ENCODE measurements around the gene APOB. TPM values are rescaled to one million over a fixed set of nuclear protein-coding genes. Genes with fewer than 3 reads are reported as not detected.

APOB gene
- polyA plus RNA-seq, 1 of the 3 experiments (the other 2 are of a cell fraction), result not detected

- no peak overlapping the region for H3K4me3 ChIP-seq (ENCODE audit: low read depth in 2 of 2, low read length in 1 of 2)
- H3K9ac ChIP-seq, result no peak overlapping the region
- no peaks in the 10 kb centered on the region for H3K4me1 ChIP-seq (ENCODE audit: control insufficient read depth in 1 of 2, insufficient read depth in 2 of 2, low read depth in 1 of 2, low read length in 1 of 2)
- H3K79me2 ChIP-seq (ENCODE audit: insufficient read depth), result no peaks in the 10 kb centered on the region
- H2AFZ ChIP-seq (ENCODE audit: low read depth), result no peak overlapping the region
- H3K9me2 ChIP-seq, result no peaks in the 10 kb centered on the region
- no peak overlapping the region for H3K4me2 ChIP-seq
- H3K36me3 ChIP-seq (replicated peaks in 1 of 2; ENCODE audit: control insufficient read depth in 1 of 2, insufficient read depth in 2 of 2, low read length in 1 of 2), result no peaks in the 10 kb centered on the region
- no peaks in the 10 kb centered on the region for H3F3A ChIP-seq (replicated peaks; ENCODE audit: insufficient read depth)
- POLR2A ChIA-PET, result no interaction called here
- H3K9me3 ChIP-seq, result no peaks in the 10 kb centered on the region
- no peak for DNase-seq
- TF ChIP-seq TEAD4 (IDR thresholded peaks at IDR 0.05; ENCODE audit: borderline replicate concordance, insufficient read depth) (no peak), IRF3 (IDR thresholded peaks at IDR 0.05; ENCODE audit: low read depth, low read length) (no peak), RCOR1 (IDR thresholded peaks at IDR 0.05; ENCODE audit: low read length) (no peak)
- 20% methylated on average over 4 of the region's 4 CpGs for WGBS (ENCODE audit: low lambda C conversion rate)
- H3K27ac ChIP-seq (ENCODE audit: low read depth in 2 of 2, low read length in 1 of 2), result no peak overlapping the region
- no peaks in the 10 kb centered on the region for H4K20me1 ChIP-seq (ENCODE audit: insufficient read depth)
- CTCF ChIA-PET, result interaction anchor here (0.6 to 8.5 kb wide), 8 partner anchors 17 to 1962 kb away, joined by 3 to 51 read pairs (median 5); partner anchors contain the start of gene APOB
- H3K27me3 ChIP-seq (ENCODE audit: insufficient read depth), result no peaks in the 10 kb centered on the region; the same call in 1 of the 2 replicates
These were observed 20.3 kb downstream of the APOB start for GRCh38 chr2:21023419-21024181.

- Histone ChIP-seq H3K4me3 (ENCODE audit: low read depth in 2 of 2, low read length in 1 of 2) (no peak overlapping the region), H3K27me3 (ENCODE audit: insufficient read depth) (no peaks in the 10 kb centered on the region; the same call in 1 of the 2 replicates), H3K27ac (ENCODE audit: low read depth in 2 of 2, low read length in 1 of 2) (no peak overlapping the region), H2AFZ (ENCODE audit: low read depth) (no peak overlapping the region), H3K79me2 (ENCODE audit: insufficient read depth) (no peaks in the 10 kb centered on the region), H3K9ac (no peak overlapping the region), H3F3A (replicated peaks; ENCODE audit: insufficient read depth) (no peaks in the 10 kb centered on the region), H3K36me3 (replicated peaks in 1 of 2; ENCODE audit: control insufficient read depth in 1 of 2, insufficient read depth in 2 of 2, low read length in 1 of 2) (no peaks in the 10 kb centered on the region), H3K9me3 (no peaks in the 10 kb centered on the region), H4K20me1 (ENCODE audit: insufficient read depth) (no peaks in the 10 kb centered on the region), H3K9me2 (no peaks in the 10 kb centered on the region), H3K4me2 (no peak overlapping the region), H3K4me1 (ENCODE audit: control insufficient read depth in 1 of 2, insufficient read depth in 2 of 2, low read depth in 1 of 2, low read length in 1 of 2) (no peaks in the 10 kb centered on the region)
- no peak for TF ChIP-seq TCF12 (IDR thresholded peaks at IDR 0.05)
- TF ChIP-seq FOXJ3 (CRISPR knock-in tag; IDR thresholded peaks at IDR 0.05), result no peak
- no peak for TF ChIP-seq FOSL2 (IDR thresholded peaks at IDR 0.05; ENCODE audit: borderline replicate concordance, low read depth)
- TF ChIP-seq ELF1 (IDR thresholded peaks at IDR 0.05), result no peak
- no peak for TF ChIP-seq SIN3A (IDR thresholded peaks at IDR 0.05; ENCODE audit: borderline replicate concordance, low read depth, low read length)
- no peak for TF ChIP-seq GATA2 (CRISPR knock-in tag; IDR thresholded peaks at IDR 0.05)
- no peak for TF ChIP-seq RFX5 (IDR thresholded peaks at IDR 0.05; ENCODE audit: low read length)
- no peak for TF ChIP-seq NFIC (IDR thresholded peaks at IDR 0.05; ENCODE audit: borderline replicate concordance)
- no peak for TF ChIP-seq GABPA (IDR thresholded peaks at IDR 0.05; ENCODE audit: low read depth)
- no peak for TF ChIP-seq NRF1 (IDR thresholded peaks at IDR 0.05; ENCODE audit: low read depth, low read length)
- no peak for TF ChIP-seq RAD21 (IDR thresholded peaks at IDR 0.05; ENCODE audit: low read length)
- TF ChIP-seq PBX3 (IDR thresholded peaks at IDR 0.05), result no peak
- no peak for TF ChIP-seq RCOR1 (IDR thresholded peaks at IDR 0.05; ENCODE audit: low read length)
- no peak for TF ChIP-seq TEAD4 (IDR thresholded peaks at IDR 0.05; ENCODE audit: borderline replicate concordance, insufficient read depth)
- TF ChIP-seq CTCF (IDR thresholded peaks at IDR 0.05), result no peak
- TF ChIP-seq USF2 (IDR thresholded peaks at IDR 0.05; ENCODE audit: borderline replicate concordance, low read depth, low read length), result no peak
- DNase-seq, result no peak
- ChIA-PET CTCF (interaction anchor here (0.9 to 8.5 kb wide), 5 partner anchors 18 to 362 kb away, joined by 3 to 51 read pairs (median 8); partner anchors contain the start of gene APOB), POLR2A (no interaction called here)
- WGBS (ENCODE audit: low lambda C conversion rate), result 40% methylated on average over 8 of the region's 8 CpGs
These were observed 21.0 kb downstream of the APOB start for GRCh38 chr2:21022792-21023367.
